IMR-90 (cell line): ENCODE measurements around the gene ANKRD52. TPM values are rescaled to one million over a fixed set of nuclear protein-coding genes. Genes with fewer than 3 reads are reported as not detected.

Experiments
- ATAC-seq: fragments of 200-7000 bp; cut with Tn5 transposase; 2 replicates; pipeline ENCODE4 v1.9.1; 2020; ENCODE audit warnings: low read depth, mild to moderate bottlenecking, moderate library complexity
- BruUV-seq: library from RNA; stranded (reverse); fragments of 400-500 nt; replicated peaks from 2 replicates; lab custom pipeline; 2021; lab: Mats Ljungman, UMichigan
- CTCF ChIA-PET: fragments of 300-600 bp; formaldehyde crosslinking; extraction: SDS; loops from one replicate; lab custom pipeline; 2021; ENCODE audit warnings: antibody characterized with exemption; lab: Yijun Ruan, JAX
- POLR2A ChIA-PET: fragments of 300-600 bp; sonication (Branson Sonifier 250); formaldehyde crosslinking; loops from one replicate; lab custom pipeline; 2022; ENCODE audit warnings: antibody characterized with exemption; ENCODE audit not compliant: unreplicated experiment; lab: Charles Lee
- DNase-seq: peaks from one replicate; pipeline ENCODE4 v3.0.0; 2013
- H2AFZ ChIP-seq: replicated peaks from 2 replicates; pipeline ENCODE3; 2013; ENCODE audit warnings: low read length, mild to moderate bottlenecking; ENCODE audit not compliant: poor library complexity
- H2AK5ac ChIP-seq: 2 replicates; pipeline ENCODE4 v1.6.1; 2013; ENCODE audit warnings: low read depth, low read length, inconsistent platforms
- H2AK9ac ChIP-seq: replicated peaks from 2 replicates; pipeline ENCODE3; 2013; ENCODE audit warnings: mild to moderate bottlenecking, low read depth, low read length, moderate library complexity; ENCODE audit not compliant: poor library complexity
- H2BK120ac ChIP-seq: 2 replicates; pipeline ENCODE4 v1.6.1; 2013; ENCODE audit warnings: low read depth, low read length, inconsistent platforms
- H2BK15ac ChIP-seq: 3 replicates; pipeline ENCODE4 v1.6.1; 2013; ENCODE audit warnings: low read depth, low read length, inconsistent platforms
- H2BK20ac ChIP-seq: 2 replicates; pipeline ENCODE4 v1.6.1; 2013; ENCODE audit warnings: low read depth, mild to moderate bottlenecking, inconsistent platforms, low read length, moderate library complexity
- H2BK5ac ChIP-seq: 2 replicates; pipeline ENCODE4 v1.6.1; 2013; ENCODE audit warnings: mild to moderate bottlenecking, low read depth, low read length, inconsistent platforms; ENCODE audit not compliant: poor library complexity, severe bottlenecking
- H3K14ac ChIP-seq: replicated peaks from 2 replicates; pipeline ENCODE4 v1.6.1; 2013; ENCODE audit warnings: low read depth, low read length, inconsistent platforms
- H3K18ac ChIP-seq: 2 replicates; pipeline ENCODE4 v1.6.1; 2013; ENCODE audit warnings: low read depth, low read length, control low read depth
- H3K23ac ChIP-seq: 2 replicates; pipeline ENCODE4 v1.6.1; 2013; ENCODE audit warnings: low read depth, low read length, inconsistent platforms
- H3K27ac ChIP-seq: 2 replicates; pipeline ENCODE4 v1.5.1; 2013; ENCODE audit warnings: mild to moderate bottlenecking, control low read depth, low read length; ENCODE audit not compliant: insufficient read depth
- H3K27me3 ChIP-seq: 2 replicates; pipeline ENCODE4 v1.6.1; 2013; ENCODE audit warnings: low read length; ENCODE audit not compliant: control insufficient read depth, insufficient read depth
- H3K36me3 ChIP-seq: 2 replicates; pipeline ENCODE4 v1.6.1; 2013; ENCODE audit warnings: low read length, mixed read lengths; ENCODE audit not compliant: control insufficient read depth, insufficient read depth
- H3K4ac ChIP-seq: 2 replicates; pipeline ENCODE4 v1.6.1; 2013; ENCODE audit warnings: low read depth, low read length, inconsistent platforms
- H3K4me1 ChIP-seq: 2 replicates; pipeline ENCODE4 v1.6.1; 2013; ENCODE audit warnings: low read length, mixed read lengths; ENCODE audit not compliant: control insufficient read depth, insufficient read depth
- H3K4me2 ChIP-seq: 2 replicates; pipeline ENCODE4 v1.6.1; 2013; ENCODE audit warnings: low read depth, mild to moderate bottlenecking, control low read depth, low read length, moderate library complexity
- H3K4me3 ChIP-seq: 2 replicates; pipeline ENCODE4 v1.5.1; 2013; ENCODE audit warnings: low read depth, mild to moderate bottlenecking, control low read depth, low read length, moderate library complexity; ENCODE audit not compliant: insufficient read depth
- H3K56ac ChIP-seq: 2 replicates; pipeline ENCODE4 v1.6.1; 2013; ENCODE audit warnings: low read length, inconsistent platforms; ENCODE audit not compliant: insufficient read depth; ENCODE audit errors: extremely low read depth
- H3K79me1 ChIP-seq, 2 experiments: 2 replicates each; pipeline ENCODE4 v1.6.1; 2013; ENCODE audit warnings: low read length in 2 of 2, inconsistent platforms in 1 of 2, low read depth in 1 of 2
- H3K9ac ChIP-seq: 2 replicates; pipeline ENCODE4 v1.6.1; 2013; ENCODE audit warnings: low read depth, low read length, control low read depth
- H3K9me1 ChIP-seq: 2 replicates; pipeline ENCODE4 v1.6.1; 2013; ENCODE audit warnings: low read length, inconsistent platforms; ENCODE audit not compliant: insufficient read depth
- H3K9me3 ChIP-seq: 2 replicates; pipeline ENCODE4 v1.6.1; 2013; ENCODE audit warnings: low read length; ENCODE audit not compliant: control insufficient read depth, insufficient read depth
- H4K20me1 ChIP-seq: 2 replicates; pipeline ENCODE4 v1.6.1; 2013; ENCODE audit warnings: low read length, inconsistent platforms; ENCODE audit not compliant: insufficient read depth
- H4K5ac ChIP-seq: 2 replicates; pipeline ENCODE4 v1.6.1; 2013; ENCODE audit warnings: mild to moderate bottlenecking, low read depth, low read length, control low read depth
- H4K8ac ChIP-seq, 2 experiments: 2 replicates each; pipeline ENCODE4 v1.6.1; 2013; ENCODE audit warnings: low read depth in 2 of 2, low read length in 2 of 2, control low read depth in 1 of 2, inconsistent platforms in 1 of 2
- H4K91ac ChIP-seq: 2 replicates; pipeline ENCODE4 v1.6.1; 2013; ENCODE audit warnings: low read depth, low read length, inconsistent platforms; ENCODE audit not compliant: insufficient read depth
- BHLHE40 ChIP-seq: fragments of 150-350 bp; IDR thresholded peaks from 2 replicates; pipeline ENCODE4 v1.6.1; 2016; ENCODE audit warnings: mild to moderate bottlenecking, low read depth, low read length
- CEBPB ChIP-seq: IDR thresholded peaks from 2 replicates; pipeline ENCODE4 v1.6.1; 2012; ENCODE audit warnings: low read depth, low read length, improper control_type of control experiment
- CHD1 ChIP-seq: IDR thresholded peaks from 2 replicates; pipeline ENCODE4 v1.6.1; 2012; ENCODE audit warnings: low read depth, low read length, improper control_type of control experiment
- FOS ChIP-seq: fragments of 150-350 bp; IDR thresholded peaks from 2 replicates; pipeline ENCODE4 v1.6.1; 2016; ENCODE audit warnings: low read depth, low read length
- MAFK ChIP-seq: IDR thresholded peaks from 2 replicates; pipeline ENCODE4 v1.6.1; 2012; ENCODE audit warnings: low read depth, low read length, improper control_type of control experiment
- MAZ ChIP-seq: IDR thresholded peaks from 2 replicates; pipeline ENCODE4 v1.6.1; 2012; ENCODE audit warnings: low read depth, mild to moderate bottlenecking, low read length, improper control_type of control experiment, moderate library complexity, borderline replicate concordance
- MXI1 ChIP-seq: IDR thresholded peaks from 2 replicates; pipeline ENCODE4 v1.6.1; 2012; ENCODE audit warnings: low read depth, mild to moderate bottlenecking, low read length, moderate library complexity, borderline replicate concordance
- POLR2A ChIP-seq: IDR thresholded peaks from 2 replicates; pipeline ENCODE4 v1.6.1; 2012; ENCODE audit warnings: mild to moderate bottlenecking, low read depth, low read length
- RAD21 ChIP-seq: IDR thresholded peaks from 2 replicates; pipeline ENCODE4 v1.6.1; 2012; ENCODE audit warnings: low read length, improper control_type of control experiment
- RCOR1 ChIP-seq: IDR thresholded peaks from 2 replicates; pipeline ENCODE4 v1.6.1; 2012; ENCODE audit warnings: mild to moderate bottlenecking, low read length, improper control_type of control experiment; ENCODE audit not compliant: insufficient replicate concordance
- RFX5 ChIP-seq: IDR thresholded peaks from 2 replicates; pipeline ENCODE4 v1.8.0; 2012; ENCODE audit warnings: low read depth, mild to moderate bottlenecking, low read length, moderate library complexity
- SMC3 ChIP-seq: fragments of 150-350 bp; IDR thresholded peaks from 2 replicates; pipeline ENCODE4 v1.6.1; 2016; ENCODE audit warnings: low read depth, mild to moderate bottlenecking, antibody characterized with exemption, low read length, moderate library complexity
- WGBS, 2 experiments: methylation state at CpG; one replicate each; pipeline versions ENCODE4 v1.1.5 to v1.1.7; 2013; ENCODE audit warnings: missing lambda C conversion rate in 2 of 2; ENCODE audit not compliant: insufficient read length in 1 of 2; ENCODE audit errors: extremely low coverage in 2 of 2; 5-methylcytosine and 5-hydroxymethylcytosine counted together
- dilution Hi-C: fragments of 300-500 bp; cut with HindIII; formaldehyde crosslinking; loops from one replicate; pipeline ENCODE4 v1.14.3; 2018; ENCODE audit warnings: low sequenced_read_pairs; ENCODE audit not compliant: unreplicated experiment
- in situ Hi-C: fragments of 300-500 bp; cut with MboI; formaldehyde crosslinking; loops from 3 replicates; pipeline ENCODE4 v1.14.3; 2019; ENCODE audit warnings: low sequenced_read_pairs, inconsistent platforms, mixed read lengths
- intact Hi-C: fragments of 100-400 bp; cut with micrococcal nuclease; formaldehyde crosslinking; loops from 2 replicates; pipeline ENCODE4 v1.10.0; 2022
- polyA plus RNA-seq, 3 experiments: library from polyadenylated mRNA; depleted of rRNA; stranded (reverse); fragments of >200 nt; gene quantifications; 2 replicates each; pipeline ENCODE4 v1.2.3, GENCODE V29; 2012; ENCODE audit warnings: low replicate concordance in 1 of 3
- total RNA-seq: library from RNA; depleted of rRNA; stranded (reverse); fragments of >200 nt; gene quantifications from 2 replicates; pipeline ENCODE4 v1.2.3, GENCODE V29; 2012
- TF ChIP-seq, protein P1 (sequence below): conservative IDR thresholded peaks from 2 replicates; pipeline ENCODE4 v1.5.1; 2012; ENCODE audit warnings: mild to moderate bottlenecking, low read depth, low read length, improper control_type of control experiment
- TF ChIP-seq, protein P2 (sequence below): fragments of 150-350 bp; IDR thresholded peaks from 2 replicates; pipeline ENCODE4 v1.6.1; 2016; ENCODE audit warnings: low read depth, mild to moderate bottlenecking, low read length, moderate library complexity, borderline replicate concordance

Gene ANKRD52
- total and polyA plus RNA-seq, 2 of the 4 experiments (the other 2 are of a cell fraction): 15.4 to 35.9 TPM

DNA sequence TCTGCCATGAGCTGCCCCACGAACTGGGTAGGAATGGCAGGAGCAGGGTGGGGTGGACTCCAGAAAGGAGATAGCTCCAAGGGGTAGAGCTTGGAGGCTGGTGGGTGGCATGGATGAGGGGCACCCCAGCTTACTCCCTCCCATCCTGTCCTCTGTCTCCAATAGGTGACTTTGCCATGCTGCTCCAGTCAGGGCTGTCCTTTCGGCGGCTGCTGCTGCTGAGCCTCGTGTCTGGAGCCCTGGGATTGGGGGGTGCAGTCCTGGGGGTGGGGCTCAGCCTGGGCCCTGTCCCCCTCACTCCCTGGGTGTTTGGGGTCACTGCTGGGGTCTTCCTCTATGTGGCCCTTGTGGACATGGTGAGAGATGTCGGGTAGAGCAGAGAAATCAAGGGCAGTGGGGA is 21.2 kb downstream of the ANKRD52 start:
- no peak overlapping the region for H3K9ac ChIP-seq
- H4K91ac ChIP-seq: no peak overlapping the region
- no peak overlapping the region for H3K23ac ChIP-seq
- H3K36me3 ChIP-seq: peaks cover 39% of the 10 kb centered on the region
- no peak overlapping the region for H4K5ac ChIP-seq
- in situ Hi-C loops (no loop called here), dilution Hi-C loops (no loop called here), intact Hi-C loops (no loop called here)
- peaks cover 14% of the 10 kb centered on the region; the same call in 1 of the 2 replicates for H3K9me1 ChIP-seq
- H3K4me2 ChIP-seq: no peak overlapping the region
- no peak overlapping the region for H2AK5ac ChIP-seq
- no peaks in the 10 kb centered on the region for H3K9me3 ChIP-seq
- no peak overlapping the region for H2BK15ac ChIP-seq
- H3K27ac ChIP-seq: no peak overlapping the region
- no peaks in the 10 kb centered on the region for H3K27me3 ChIP-seq
- peaks cover 5% of the 10 kb centered on the region; the same call in 1 of the 2 replicates for H3K4me1 ChIP-seq
- H3K14ac ChIP-seq: no peak overlapping the region
- WGBS, 2 experiments: no CpG with 5 or more reads among the region's 5 CpGs
- no peak overlapping the region for H3K18ac ChIP-seq
- H2AK9ac ChIP-seq: peak overlapping the region; percentile 24
- H2BK5ac ChIP-seq: no peak overlapping the region
- no peak overlapping the region for H3K56ac ChIP-seq
- H3K4ac ChIP-seq: no peak overlapping the region
- DNase-seq (no peak), ATAC-seq (no peak)
- TF ChIP-seq, protein P1, sequence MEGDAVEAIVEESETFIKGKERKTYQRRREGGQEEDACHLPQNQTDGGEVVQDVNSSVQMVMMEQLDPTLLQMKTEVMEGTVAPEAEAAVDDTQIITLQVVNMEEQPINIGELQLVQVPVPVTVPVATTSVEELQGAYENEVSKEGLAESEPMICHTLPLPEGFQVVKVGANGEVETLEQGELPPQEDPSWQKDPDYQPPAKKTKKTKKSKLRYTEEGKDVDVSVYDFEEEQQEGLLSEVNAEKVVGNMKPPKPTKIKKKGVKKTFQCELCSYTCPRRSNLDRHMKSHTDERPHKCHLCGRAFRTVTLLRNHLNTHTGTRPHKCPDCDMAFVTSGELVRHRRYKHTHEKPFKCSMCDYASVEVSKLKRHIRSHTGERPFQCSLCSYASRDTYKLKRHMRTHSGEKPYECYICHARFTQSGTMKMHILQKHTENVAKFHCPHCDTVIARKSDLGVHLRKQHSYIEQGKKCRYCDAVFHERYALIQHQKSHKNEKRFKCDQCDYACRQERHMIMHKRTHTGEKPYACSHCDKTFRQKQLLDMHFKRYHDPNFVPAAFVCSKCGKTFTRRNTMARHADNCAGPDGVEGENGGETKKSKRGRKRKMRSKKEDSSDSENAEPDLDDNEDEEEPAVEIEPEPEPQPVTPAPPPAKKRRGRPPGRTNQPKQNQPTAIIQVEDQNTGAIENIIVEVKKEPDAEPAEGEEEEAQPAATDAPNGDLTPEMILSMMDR: no peak
- TF ChIP-seq BHLHE40 (no peak), CEBPB (no peak), SMC3 (no peak), CHD1 (no peak), POLR2A (no peak), MAZ (no peak), RFX5 (no peak), RCOR1 (no peak), MXI1 (no peak), RAD21 (no peak), MAFK (no peak), FOS (no peak)
- TF ChIP-seq, protein P2, sequence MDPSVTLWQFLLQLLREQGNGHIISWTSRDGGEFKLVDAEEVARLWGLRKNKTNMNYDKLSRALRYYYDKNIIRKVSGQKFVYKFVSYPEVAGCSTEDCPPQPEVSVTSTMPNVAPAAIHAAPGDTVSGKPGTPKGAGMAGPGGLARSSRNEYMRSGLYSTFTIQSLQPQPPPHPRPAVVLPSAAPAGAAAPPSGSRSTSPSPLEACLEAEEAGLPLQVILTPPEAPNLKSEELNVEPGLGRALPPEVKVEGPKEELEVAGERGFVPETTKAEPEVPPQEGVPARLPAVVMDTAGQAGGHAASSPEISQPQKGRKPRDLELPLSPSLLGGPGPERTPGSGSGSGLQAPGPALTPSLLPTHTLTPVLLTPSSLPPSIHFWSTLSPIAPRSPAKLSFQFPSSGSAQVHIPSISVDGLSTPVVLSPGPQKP: no peak
- ChIA-PET POLR2A (no interaction called here), CTCF (no interaction called here)
- peak overlapping the region; percentile 10 for H2AFZ ChIP-seq
- H2BK120ac ChIP-seq: no peak overlapping the region
- no peak overlapping the region for H4K8ac ChIP-seq
- H3K79me1 ChIP-seq: peaks cover 5 to 21% of the 10 kb centered on the region in 2 experiments; a peak in 3 of 4 replicates
- no peak overlapping the region for H3K4me3 ChIP-seq
- no TSS peak for BruUV-seq
- peaks cover 19% of the 10 kb centered on the region for H4K20me1 ChIP-seq
- H2BK20ac ChIP-seq: no peak overlapping the region
